Trophoblast cell (in vitro differentiated cells and primary cell): ENCODE results near the gene NMNAT3.

Source experiments
- DNase-seq, 2 donors: peaks; one replicate each; pipeline ENCODE4 v3.0.0-alpha.2; 2016
- H2AFZ ChIP-seq: 2 replicates; pipeline ENCODE4 v1.6.1; 2013; ENCODE audit warnings: low read length, moderate library complexity, mild to moderate bottlenecking; ENCODE audit not compliant: insufficient read depth, poor library complexity
- H2AK5ac ChIP-seq: 2 replicates; pipeline ENCODE4 v1.6.1; 2013; ENCODE audit warnings: mild to moderate bottlenecking, low read length
- H2BK120ac ChIP-seq: 2 replicates; pipeline ENCODE4 v1.6.1; 2013; ENCODE audit warnings: low read length, mild to moderate bottlenecking, moderate library complexity; ENCODE audit not compliant: insufficient read depth, poor library complexity
- H2BK12ac ChIP-seq: 2 replicates; pipeline ENCODE4 v1.6.1; 2013; ENCODE audit warnings: mild to moderate bottlenecking, low read length, moderate library complexity
- H2BK5ac ChIP-seq: 2 replicates; pipeline ENCODE4 v1.6.1; 2013; ENCODE audit warnings: low read length, low read depth, moderate library complexity, mild to moderate bottlenecking; ENCODE audit not compliant: poor library complexity
- H3K14ac ChIP-seq: 2 replicates; pipeline ENCODE4 v1.6.1; 2013; ENCODE audit warnings: mild to moderate bottlenecking, low read length
- H3K18ac ChIP-seq: 2 replicates; pipeline ENCODE4 v1.6.1; 2013; ENCODE audit warnings: mild to moderate bottlenecking, low read length
- H3K23ac ChIP-seq: 2 replicates; pipeline ENCODE4 v1.6.1; 2013; ENCODE audit warnings: low read length
- H3K27ac ChIP-seq: 2 replicates; pipeline ENCODE4 v1.5.1; 2013; ENCODE audit warnings: low read depth, mild to moderate bottlenecking, inconsistent platforms, low read length, moderate library complexity
- H3K27me3 ChIP-seq: 2 replicates; pipeline ENCODE4 v1.6.1; 2013; ENCODE audit warnings: inconsistent platforms, mild to moderate bottlenecking, low read length, moderate library complexity; ENCODE audit not compliant: insufficient read depth
- H3K36me3 ChIP-seq, 2 experiments: 1 replicate in 1 of 2; 2 replicates in 1 of 2; pipeline ENCODE4 v1.6.1; 2013; ENCODE audit warnings: low read length in 2 of 2, mild to moderate bottlenecking in 2 of 2, moderate library complexity in 1 of 2; ENCODE audit not compliant: insufficient read depth in 2 of 2, control insufficient read depth in 1 of 2
- H3K4ac ChIP-seq: 2 replicates; pipeline ENCODE4 v1.6.1; 2013; ENCODE audit warnings: low read depth, mild to moderate bottlenecking, low read length, moderate library complexity
- H3K4me1 ChIP-seq, 2 experiments: 1 replicate in 1 of 2; 2 replicates in 1 of 2; pipeline ENCODE4 v1.6.1; 2013; ENCODE audit warnings: low read length in 2 of 2, mild to moderate bottlenecking in 2 of 2, moderate library complexity in 1 of 2; ENCODE audit not compliant: insufficient read depth in 2 of 2, control insufficient read depth in 1 of 2
- H3K4me2 ChIP-seq: 2 replicates; pipeline ENCODE4 v1.6.1; 2013; ENCODE audit warnings: inconsistent platforms, mild to moderate bottlenecking, low read length, moderate library complexity
- H3K4me3 ChIP-seq: 2 replicates; pipeline ENCODE4 v1.5.1; 2013; ENCODE audit warnings: mild to moderate bottlenecking, low read depth, low read length, inconsistent platforms
- H3K79me1 ChIP-seq: one replicate; pipeline ENCODE4 v1.6.1; 2013; ENCODE audit warnings: low read length
- H3K79me2 ChIP-seq: 2 replicates; pipeline ENCODE4 v1.6.1; 2013; ENCODE audit warnings: low read length, mild to moderate bottlenecking; ENCODE audit not compliant: control insufficient read depth, insufficient read depth, poor library complexity
- H3K9ac ChIP-seq: 2 replicates; pipeline ENCODE4 v1.6.1; 2013; ENCODE audit warnings: mild to moderate bottlenecking, low read length
- H3K9me3 ChIP-seq: 2 replicates; pipeline ENCODE4 v1.6.1; 2013; ENCODE audit warnings: low read depth, mild to moderate bottlenecking, control low read depth, inconsistent platforms, low read length; ENCODE audit not compliant: insufficient read depth
- H4K12ac ChIP-seq: 2 replicates; pipeline ENCODE4 v1.6.1; 2013; ENCODE audit warnings: low read depth, mild to moderate bottlenecking, low read length, moderate library complexity
- H4K8ac ChIP-seq: 2 replicates; pipeline ENCODE4 v1.6.1; 2013; ENCODE audit warnings: low read depth, mild to moderate bottlenecking, low read length, moderate library complexity
- H4K91ac ChIP-seq: one replicate; pipeline ENCODE4 v1.6.1; 2013; ENCODE audit warnings: low read depth, mild to moderate bottlenecking, low read length, moderate library complexity
- WGBS: extraction: QIAGEN DNeasy Blood & Tissue Kit; methylation state at CpG from one replicate; pipeline ENCODE4 v1.1.7; 2013; ENCODE audit warnings: missing lambda C conversion rate; ENCODE audit not compliant: insufficient read length, insufficient coverage; ENCODE audit errors: extremely low coverage; 5-methylcytosine and 5-hydroxymethylcytosine counted together

NMNAT3 gene

DNA sequence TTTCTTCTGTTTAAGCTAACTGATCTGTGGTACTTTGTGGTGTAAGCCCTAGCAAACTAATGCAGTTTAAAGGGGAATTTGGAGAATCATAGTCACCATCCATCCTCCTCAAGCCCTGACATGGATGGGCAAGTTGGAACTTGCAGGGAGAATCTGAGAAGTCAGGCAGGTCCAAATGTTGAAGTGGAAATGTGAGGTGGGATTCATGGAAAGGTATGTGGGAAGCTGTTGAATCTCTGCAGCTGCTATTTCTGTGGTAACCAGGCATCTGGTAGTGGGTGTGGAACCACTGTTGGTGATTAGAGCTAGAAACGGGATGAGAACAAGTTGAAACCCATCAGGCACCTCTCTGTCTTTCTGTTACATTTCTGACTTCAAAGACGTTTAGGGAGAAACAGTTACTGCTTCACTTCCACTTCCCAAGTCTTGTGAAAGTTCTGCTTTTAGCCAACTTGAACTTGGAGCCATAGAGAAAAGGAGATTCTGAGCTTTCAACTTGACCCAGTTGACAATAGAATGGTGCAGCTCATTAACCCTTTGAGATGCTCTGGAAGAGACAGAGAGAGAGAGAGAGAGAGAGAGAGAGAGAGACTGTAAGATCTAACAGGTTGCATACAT is 38.1 kb upstream of the NMNAT3 start:
- H3K9me3 ChIP-seq = no peaks in the 10 kb centered on the region
- no CpG with 5 or more reads among the region's 2 CpGs for WGBS
- no peak overlapping the region for H2AK5ac ChIP-seq
- no peak overlapping the region for H3K14ac ChIP-seq
- H2BK12ac ChIP-seq = no peak overlapping the region
- H2BK5ac ChIP-seq = no peak overlapping the region
- no peak overlapping the region for H4K8ac ChIP-seq
- H3K79me1 ChIP-seq = no peaks in the 10 kb centered on the region
- peaks cover 0 to 3% of the 10 kb centered on the region in 2 experiments for H3K4me1 ChIP-seq
- no peak overlapping the region for H3K4ac ChIP-seq
- H3K79me2 ChIP-seq = no peaks in the 10 kb centered on the region
- H4K91ac ChIP-seq = no peak overlapping the region
- H3K4me2 ChIP-seq = no peak overlapping the region
- H3K23ac ChIP-seq = no peak overlapping the region
- no peaks in the 10 kb centered on the region for H3K27me3 ChIP-seq
- H3K4me3 ChIP-seq = no peak overlapping the region
- no peak overlapping the region for H2BK120ac ChIP-seq
- H3K18ac ChIP-seq = no peak overlapping the region
- DNase-seq = no peak
- no peak overlapping the region for H4K12ac ChIP-seq
- H2AFZ ChIP-seq = no peak overlapping the region
- no peak overlapping the region for H3K27ac ChIP-seq
- no peak overlapping the region for H3K9ac ChIP-seq
- no peaks in the 10 kb centered on the region for H3K36me3 ChIP-seq

- no peak overlapping the region for H2AK5ac ChIP-seq
- H3K4me2 ChIP-seq = no peak overlapping the region
- DNase-seq = no peak
- peaks cover 0 to 3% of the 10 kb centered on the region in 2 experiments for H3K4me1 ChIP-seq
- H3K4me3 ChIP-seq = no peak overlapping the region
- no peaks in the 10 kb centered on the region for H3K79me2 ChIP-seq
- no peak overlapping the region for H3K9ac ChIP-seq
- H3K27ac ChIP-seq = no peak overlapping the region
- H3K36me3 ChIP-seq = no peaks in the 10 kb centered on the region
- no peak overlapping the region for H4K8ac ChIP-seq
- H3K79me1 ChIP-seq = no peaks in the 10 kb centered on the region
- H2AFZ ChIP-seq = no peak overlapping the region
- H2BK120ac ChIP-seq = no peak overlapping the region
- no CpG with 5 or more reads among the region's 2 CpGs for WGBS
- no peak overlapping the region for H3K4ac ChIP-seq
- H3K18ac ChIP-seq = no peak overlapping the region
- H3K9me3 ChIP-seq = no peaks in the 10 kb centered on the region
- H2BK5ac ChIP-seq = no peak overlapping the region
- peak overlapping the region; percentile 1 for H2BK12ac ChIP-seq
- H3K27me3 ChIP-seq = no peaks in the 10 kb centered on the region
- no peak overlapping the region for H3K14ac ChIP-seq
- no peak overlapping the region for H3K23ac ChIP-seq
- H4K12ac ChIP-seq = no peak overlapping the region
- H4K91ac ChIP-seq = no peak overlapping the region
Observed at GRCh38 chr3:139715166-139715565, 37.4 kb upstream of the NMNAT3 start.

GRCh38 chr3:139710212-139710611 is 32.4 kb upstream of the NMNAT3 start:
- H3K4me3 ChIP-seq = no peak overlapping the region
- no peak overlapping the region for H2BK120ac ChIP-seq
- H4K8ac ChIP-seq = no peak overlapping the region
- no CpG with 5 or more reads among the region's 3 CpGs for WGBS
- no peaks in the 10 kb centered on the region for H3K79me2 ChIP-seq
- no peak overlapping the region for H3K4me2 ChIP-seq
- no peak overlapping the region for H4K91ac ChIP-seq
- H3K27ac ChIP-seq = no peak overlapping the region
- no peak for DNase-seq
- H3K14ac ChIP-seq = no peak overlapping the region
- H2BK5ac ChIP-seq = no peak overlapping the region
- no peak overlapping the region for H3K4ac ChIP-seq
- no peaks in the 10 kb centered on the region for H3K27me3 ChIP-seq
- no peak overlapping the region for H4K12ac ChIP-seq
- no peaks in the 10 kb centered on the region for H3K4me1 ChIP-seq
- H3K36me3 ChIP-seq = no peaks in the 10 kb centered on the region
- no peak overlapping the region for H3K18ac ChIP-seq
- H2AK5ac ChIP-seq = no peak overlapping the region
- no peak overlapping the region for H3K9ac ChIP-seq
- no peak overlapping the region for H2BK12ac ChIP-seq
- H3K9me3 ChIP-seq = no peaks in the 10 kb centered on the region
- H3K79me1 ChIP-seq = no peaks in the 10 kb centered on the region
- no peak overlapping the region for H2AFZ ChIP-seq
- H3K23ac ChIP-seq = no peak overlapping the region

GRCh38 chr3:139705631-139706030 is 27.9 kb upstream of the NMNAT3 start:
- H4K91ac ChIP-seq = no peak overlapping the region
- no peaks in the 10 kb centered on the region for H3K79me2 ChIP-seq
- no peak overlapping the region for H3K23ac ChIP-seq
- no peak overlapping the region for H3K4ac ChIP-seq
- H4K8ac ChIP-seq = no peak overlapping the region
- H2AK5ac ChIP-seq = no peak overlapping the region
- WGBS = no CpG with 5 or more reads among the region's 3 CpGs
- H2AFZ ChIP-seq = no peak overlapping the region
- no peak overlapping the region for H4K12ac ChIP-seq
- H3K4me1 ChIP-seq = no peaks in the 10 kb centered on the region
- no peak overlapping the region for H2BK5ac ChIP-seq
- no peak overlapping the region for H3K4me3 ChIP-seq
- no peaks in the 10 kb centered on the region for H3K36me3 ChIP-seq
- no peak overlapping the region for H2BK12ac ChIP-seq
- H3K4me2 ChIP-seq = no peak overlapping the region
- no peaks in the 10 kb centered on the region for H3K79me1 ChIP-seq
- no peak overlapping the region for H3K9ac ChIP-seq
- H3K9me3 ChIP-seq = no peaks in the 10 kb centered on the region
- no peak overlapping the region for H3K27ac ChIP-seq
- no peak overlapping the region for H2BK120ac ChIP-seq
- H3K18ac ChIP-seq = no peak overlapping the region
- no peaks in the 10 kb centered on the region for H3K27me3 ChIP-seq
- DNase-seq = no peak
- H3K14ac ChIP-seq = no peak overlapping the region
